Measurements from ENCODE around the gene HMCES. TPM values are rescaled to one million over a fixed set of nuclear protein-coding genes. Genes with fewer than 3 reads are reported as not detected.
A peak's percentile ranks its signal among the peaks of the same experiment; 100 is the strongest.

The HMCES gene
- total and polyA plus RNA-seq, 2 of the 13 experiments (the other 11 are each of a cell fraction or from before 2014, with no cell fraction given) = 16.1 to 37.5 TPM

- TF ChIP-seq ZNF446 (CRISPR knock-in tag; IDR thresholded peaks at IDR 0.05) = peak; percentile 87
- TF ChIP-seq TRIM24 (CRISPR knock-in tag; IDR thresholded peaks at IDR 0.05) = no peak
- TF ChIP-seq POLR2G (IDR thresholded peaks at IDR 0.05; ENCODE audit: low read depth, low read length) = peak; percentile 97
- no peak for TF ChIP-seq CENPX (CRISPR knock-in tag; IDR thresholded peaks at IDR 0.05)
- TF ChIP-seq REL (CRISPR knock-in tag; conservative IDR thresholded peaks at IDR 0.05) = no peak
- no peak for TF ChIP-seq HNRNPK (IDR thresholded peaks at IDR 0.05; ENCODE audit: low read depth, low read length, poor library complexity, severe bottlenecking)
- peak; percentile 85 for TF ChIP-seq ZNF280D (CRISPR knock-in tag; IDR thresholded peaks at IDR 0.05)
- peak; percentile 23; the same call in 1 of the 2 replicates for TF ChIP-seq CBX5 (CRISPR knock-in tag; IDR thresholded peaks at IDR 0.05; ENCODE audit: borderline replicate concordance)
- no peak for TF ChIP-seq ARNT (IDR thresholded peaks at IDR 0.05)
- TF ChIP-seq RAD21 (CRISPR knock-in tag; IDR thresholded peaks at IDR 0.05) = no peak; the same call in 1 of the 2 replicates
- TF ChIP-seq ZNF17 (CRISPR knock-in tag; IDR thresholded peaks at IDR 0.05) = no peak
- TF ChIP-seq HNRNPL (IDR thresholded peaks at IDR 0.05; ENCODE audit: low read depth, low read length) = peak; percentile 85
- TF ChIP-seq ZNF121 (CRISPR knock-in tag; IDR thresholded peaks at IDR 0.05) = no peak
- peak; percentile 56; the same call in 1 of the 2 replicates for TF ChIP-seq XBP1 (CRISPR knock-in tag; IDR thresholded peaks at IDR 0.05)
- no peak for TF ChIP-seq ZNF570 (CRISPR knock-in tag; IDR thresholded peaks at IDR 0.05; ENCODE audit: borderline replicate concordance)
- TF ChIP-seq IKZF5 (CRISPR knock-in tag; IDR thresholded peaks at IDR 0.05) = peak; percentile 85
- TF ChIP-seq, protein P1, sequence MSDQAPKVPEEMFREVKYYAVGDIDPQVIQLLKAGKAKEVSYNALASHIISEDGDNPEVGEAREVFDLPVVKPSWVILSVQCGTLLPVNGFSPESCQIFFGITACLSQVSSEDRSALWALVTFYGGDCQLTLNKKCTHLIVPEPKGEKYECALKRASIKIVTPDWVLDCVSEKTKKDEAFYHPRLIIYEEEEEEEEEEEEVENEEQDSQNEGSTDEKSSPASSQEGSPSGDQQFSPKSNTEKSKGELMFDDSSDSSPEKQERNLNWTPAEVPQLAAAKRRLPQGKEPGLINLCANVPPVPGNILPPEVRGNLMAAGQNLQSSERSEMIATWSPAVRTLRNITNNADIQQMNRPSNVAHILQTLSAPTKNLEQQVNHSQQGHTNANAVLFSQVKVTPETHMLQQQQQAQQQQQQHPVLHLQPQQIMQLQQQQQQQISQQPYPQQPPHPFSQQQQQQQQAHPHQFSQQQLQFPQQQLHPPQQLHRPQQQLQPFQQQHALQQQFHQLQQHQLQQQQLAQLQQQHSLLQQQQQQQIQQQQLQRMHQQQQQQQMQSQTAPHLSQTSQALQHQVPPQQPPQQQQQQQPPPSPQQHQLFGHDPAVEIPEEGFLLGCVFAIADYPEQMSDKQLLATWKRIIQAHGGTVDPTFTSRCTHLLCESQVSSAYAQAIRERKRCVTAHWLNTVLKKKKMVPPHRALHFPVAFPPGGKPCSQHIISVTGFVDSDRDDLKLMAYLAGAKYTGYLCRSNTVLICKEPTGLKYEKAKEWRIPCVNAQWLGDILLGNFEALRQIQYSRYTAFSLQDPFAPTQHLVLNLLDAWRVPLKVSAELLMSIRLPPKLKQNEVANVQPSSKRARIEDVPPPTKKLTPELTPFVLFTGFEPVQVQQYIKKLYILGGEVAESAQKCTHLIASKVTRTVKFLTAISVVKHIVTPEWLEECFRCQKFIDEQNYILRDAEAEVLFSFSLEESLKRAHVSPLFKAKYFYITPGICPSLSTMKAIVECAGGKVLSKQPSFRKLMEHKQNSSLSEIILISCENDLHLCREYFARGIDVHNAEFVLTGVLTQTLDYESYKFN (CRISPR knock-in tag; conservative IDR thresholded peaks at IDR 0.05) = peak; percentile 37; the same call in 1 of the 2 replicates
- no peak for TF ChIP-seq ZNF839 (CRISPR knock-in tag; IDR thresholded peaks at IDR 0.05; ENCODE audit: borderline replicate concordance)
- no peak for TF ChIP-seq SUZ12 (IDR thresholded peaks at IDR 0.05; ENCODE audit: low read depth, low read length)
- TF ChIP-seq FOXO1 (CRISPR knock-in tag; IDR thresholded peaks at IDR 0.05) = no peak; the same call in 1 of the 2 replicates
- no peak for TF ChIP-seq TOPORS (CRISPR knock-in tag; IDR thresholded peaks at IDR 0.05)
- no peak; the same call in 1 of the 2 replicates for TF ChIP-seq BRF2 (CRISPR knock-in tag; IDR thresholded peaks at IDR 0.05)
Observed at GRCh38 chr3:129249284-129250065, 29.2 kb upstream of the HMCES start, which contains the start of gene COPG1 (continued).
